Left renal cortex interstitium (tissue), 4 donors: ENCODE data around the gene DNAH17. TPM values are rescaled to one million over a fixed set of nuclear protein-coding genes. Genes with fewer than 3 reads are reported as not detected.

Experiments used
- DNase-seq, 4 donors: peaks; one replicate each; pipeline ENCODE4 v3.0.0-alpha.2; 2013; ENCODE audit warnings: low read depth in 4 of 4, low spot score in 2 of 4, missing footprints in 1 of 4
- polyA plus RNA-seq, 4 donors: library from polyadenylated mRNA; unstranded; fragments of 120-200 nt; gene quantifications; one replicate each; pipeline ENCODE4 v1.2.1, GENCODE V29; 2013; ENCODE audit not compliant: insufficient read length in 4 of 4

Gene DNAH17
- polyA plus RNA-seq, 4 donors = 1.3 to 4.3 (median 2.8) TPM

DNA sequence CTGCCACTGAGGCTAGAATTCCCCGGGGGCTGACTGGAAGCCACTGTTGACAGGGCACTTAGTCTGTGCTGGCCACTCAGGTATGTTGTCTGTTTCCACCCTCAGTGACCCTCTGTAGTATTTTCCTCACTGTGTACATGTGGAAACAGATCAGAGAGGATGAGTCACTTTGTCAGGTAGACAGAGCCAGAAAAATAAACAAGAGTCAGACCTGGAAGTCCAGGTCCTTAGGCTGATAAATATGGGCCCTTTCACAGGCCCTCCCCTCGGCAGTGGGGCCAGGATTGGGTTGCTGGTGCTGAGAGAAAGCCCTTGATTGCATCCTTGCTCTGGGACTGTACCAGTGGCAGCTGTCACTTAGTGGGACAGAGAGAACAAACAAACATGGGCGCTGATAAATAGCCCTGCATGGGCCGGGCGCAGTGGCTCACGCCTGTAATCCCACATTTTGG lies 177.5 kb downstream of the DNAH17 start:
- DNase-seq = no peak

DNA sequence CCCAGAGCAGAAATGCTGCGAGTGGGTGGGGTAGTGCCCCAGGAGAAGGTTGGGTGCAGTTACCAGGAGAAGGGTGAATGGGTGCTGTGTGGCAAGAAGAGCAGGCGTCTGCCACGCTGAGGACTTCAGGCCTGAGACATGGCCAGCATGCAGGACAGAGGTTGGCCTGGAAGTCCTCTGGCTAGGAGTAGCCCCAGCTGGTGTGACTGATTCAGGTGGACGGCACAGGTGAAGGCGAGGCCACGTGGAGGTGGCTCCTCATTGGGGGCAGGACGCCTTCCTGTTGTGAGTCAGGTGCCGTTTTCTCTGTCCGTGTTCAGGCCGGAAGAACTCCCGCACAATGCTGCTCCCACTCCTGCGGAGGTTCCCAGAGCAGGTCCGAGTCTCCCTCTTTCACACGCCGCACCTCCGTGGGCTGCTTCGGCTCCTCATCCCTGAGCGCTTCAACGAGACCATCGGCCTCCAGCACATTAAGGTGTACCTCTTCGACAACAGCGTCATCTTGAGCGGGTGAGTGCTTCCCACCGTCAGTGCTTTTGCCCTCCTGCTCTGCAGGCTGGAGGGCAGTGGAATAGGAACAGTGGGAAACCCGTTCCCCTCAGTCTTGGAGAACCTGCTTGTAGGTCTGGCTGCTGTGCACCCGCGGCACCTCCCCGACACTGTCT lies 178.0 kb downstream of the DNAH17 start:
- no peak for DNase-seq

DNA sequence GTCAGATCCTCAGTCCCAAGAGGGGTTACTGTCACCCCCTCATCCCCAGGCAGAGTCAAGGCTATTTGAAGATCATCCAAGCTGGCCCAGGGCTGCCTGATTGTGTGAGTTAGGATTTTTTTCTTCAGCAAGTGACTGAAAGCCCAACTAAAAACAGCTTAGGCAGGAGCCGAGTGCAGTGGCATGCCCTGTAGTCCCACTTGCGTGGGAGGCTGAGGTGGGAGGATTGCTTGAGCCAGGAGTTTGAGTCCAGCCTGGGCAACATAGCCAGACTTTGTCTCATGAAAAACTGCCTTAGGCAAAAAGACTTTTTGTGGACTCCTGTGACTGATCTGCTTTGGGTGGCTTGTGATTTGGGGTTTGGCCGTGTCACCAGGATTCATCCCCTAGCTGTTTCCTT lies 178.8 kb downstream of the DNAH17 start:
- DNase-seq = no peak

DNA sequence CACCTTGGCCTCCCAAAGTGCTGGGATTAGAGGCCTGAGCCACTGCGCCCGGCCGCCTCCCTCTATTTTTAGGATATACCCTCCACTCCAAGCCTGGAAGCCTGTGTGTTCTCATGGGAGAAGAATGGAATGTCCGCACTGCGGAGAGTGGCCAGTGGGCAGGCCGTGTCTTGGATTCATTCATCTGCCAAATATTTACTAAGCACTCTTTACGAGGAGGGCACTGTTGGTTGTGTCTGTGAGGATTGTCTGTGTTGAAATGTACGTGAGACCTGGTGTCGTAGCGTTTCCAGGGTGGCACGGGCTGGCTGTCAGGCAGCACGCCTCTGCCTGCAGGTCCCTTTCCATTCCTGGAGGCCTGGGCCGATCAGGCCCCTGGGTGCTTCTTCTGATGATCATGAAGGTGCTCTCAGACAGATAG lies 179.5 kb downstream of the DNAH17 start:
- no peak for DNase-seq

DNA sequence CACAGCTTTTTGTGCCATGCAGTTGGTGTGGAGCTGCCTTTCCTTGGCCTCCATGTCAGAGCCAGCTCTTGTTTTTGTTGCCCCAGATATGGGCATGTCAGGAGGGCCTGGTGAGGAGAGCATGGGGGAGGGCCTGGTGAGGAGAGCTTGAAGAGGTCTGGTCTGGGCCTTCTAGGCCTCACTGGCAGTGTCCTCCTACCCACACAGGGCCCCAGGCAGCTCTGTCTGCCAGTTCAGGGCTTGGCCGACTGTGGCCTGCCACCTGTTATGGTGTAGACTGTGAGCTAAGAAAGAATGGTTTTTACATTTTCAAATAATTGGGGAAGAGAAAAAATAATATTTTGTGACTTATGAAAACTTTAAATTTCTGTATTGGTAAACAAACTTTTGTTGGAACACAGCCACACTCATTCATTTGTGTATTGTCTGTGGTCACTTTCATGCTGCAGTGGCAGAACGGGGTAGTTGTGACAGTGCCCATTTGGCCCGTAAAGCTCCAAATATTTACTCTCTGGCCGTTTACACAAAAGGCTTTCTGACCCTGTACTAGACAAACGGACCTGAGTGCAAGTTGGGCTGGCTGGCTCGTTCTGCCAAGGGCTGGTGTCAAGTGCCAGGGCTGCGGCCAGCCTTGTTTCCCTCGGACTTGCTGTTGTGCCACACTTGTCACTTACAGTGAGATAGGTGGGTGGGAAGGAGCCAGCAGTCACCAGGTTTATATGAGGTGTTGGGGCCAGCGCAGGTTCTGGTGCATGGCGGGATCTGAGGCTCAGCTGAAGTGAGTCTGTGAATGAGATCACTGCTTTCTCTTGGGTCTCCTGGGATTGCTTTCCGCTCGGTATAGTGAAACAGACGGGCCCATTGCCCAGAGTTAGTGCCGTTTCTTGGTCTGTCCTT lies 180.5 kb downstream of the DNAH17 start:
- DNase-seq = no peak

DNA sequence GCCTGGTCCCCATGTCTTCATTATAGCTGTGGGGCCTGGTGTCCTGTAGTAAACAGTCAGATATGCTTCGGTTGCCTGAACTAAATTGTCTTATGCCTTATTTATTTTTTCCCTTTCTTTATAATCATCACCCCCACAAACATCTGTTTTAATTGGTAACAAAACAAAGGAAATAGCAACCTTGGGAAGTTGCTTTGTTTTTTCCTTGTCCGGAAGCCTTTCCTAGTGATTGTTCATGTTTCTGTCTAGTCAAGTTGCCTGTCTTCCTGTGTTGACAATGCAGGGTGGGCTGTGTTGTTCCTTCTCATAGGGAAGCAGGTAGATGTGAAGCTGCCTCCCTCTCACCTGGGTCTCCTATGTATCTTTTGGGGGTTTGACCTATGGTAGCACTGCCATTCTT lies 182.0 kb downstream of the DNAH17 start:
- no peak for DNase-seq

DNA sequence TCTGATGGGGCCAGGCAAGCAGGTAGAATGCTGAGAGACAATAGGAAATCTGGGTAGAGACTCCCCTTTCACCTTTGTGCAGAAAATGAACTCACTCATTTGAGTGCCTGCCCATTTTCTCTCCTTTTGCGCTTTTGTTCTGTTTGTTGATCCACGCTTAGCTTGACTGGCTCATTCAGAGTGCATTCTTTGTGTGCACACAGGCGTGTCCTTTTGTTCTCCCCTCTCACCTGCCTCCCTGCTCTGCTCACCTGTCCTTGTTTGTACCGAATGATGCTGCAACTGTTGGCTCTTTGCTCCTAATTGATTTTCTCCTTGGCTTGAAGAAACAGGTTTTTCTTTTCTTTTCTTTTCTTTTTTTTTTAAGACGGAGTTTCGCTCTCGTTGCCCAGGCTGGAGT lies 183.0 kb downstream of the DNAH17 start:
- no peak for DNase-seq

DNA sequence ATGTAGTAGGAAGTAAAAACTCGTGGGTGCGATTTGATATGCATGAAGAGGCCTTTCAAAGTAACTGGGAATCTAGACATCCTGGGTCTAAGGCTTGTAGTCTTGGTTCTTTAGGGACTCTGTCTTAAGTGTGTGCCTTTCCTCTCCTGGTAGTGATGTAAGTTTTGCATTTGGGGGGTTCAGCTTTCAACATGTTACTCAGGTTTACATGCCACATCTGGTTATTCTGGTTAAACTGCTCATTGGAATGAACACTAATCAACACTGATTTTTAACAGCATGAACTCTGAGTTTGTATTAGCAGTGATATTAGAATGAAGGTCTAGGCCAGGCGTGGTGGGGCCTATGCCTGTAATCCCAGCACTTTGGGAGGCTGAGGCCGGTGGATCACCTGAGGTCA lies 183.6 kb downstream of the DNAH17 start:
- no peak for DNase-seq

DNA sequence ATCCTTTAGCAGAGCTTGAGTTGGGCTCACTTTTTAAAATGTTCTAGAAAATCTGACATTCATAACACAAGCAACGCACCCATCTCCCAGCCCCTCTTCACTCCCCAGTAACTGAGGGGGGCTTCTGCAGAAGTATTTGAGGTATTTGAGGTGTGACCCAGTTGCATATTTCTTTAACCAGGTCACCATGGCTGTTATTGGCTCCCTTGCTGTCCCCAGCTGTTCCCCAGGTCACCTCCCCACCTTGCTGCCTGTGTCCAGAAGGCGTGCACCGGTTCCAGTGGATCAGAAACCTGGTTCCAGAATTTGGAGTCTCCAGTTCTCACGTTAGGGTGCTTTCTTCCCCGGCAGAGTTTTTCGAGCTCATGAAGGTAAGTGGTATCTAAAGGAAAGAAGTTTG lies 184.9 kb downstream of the DNAH17 start:
- no peak for DNase-seq

DNA sequence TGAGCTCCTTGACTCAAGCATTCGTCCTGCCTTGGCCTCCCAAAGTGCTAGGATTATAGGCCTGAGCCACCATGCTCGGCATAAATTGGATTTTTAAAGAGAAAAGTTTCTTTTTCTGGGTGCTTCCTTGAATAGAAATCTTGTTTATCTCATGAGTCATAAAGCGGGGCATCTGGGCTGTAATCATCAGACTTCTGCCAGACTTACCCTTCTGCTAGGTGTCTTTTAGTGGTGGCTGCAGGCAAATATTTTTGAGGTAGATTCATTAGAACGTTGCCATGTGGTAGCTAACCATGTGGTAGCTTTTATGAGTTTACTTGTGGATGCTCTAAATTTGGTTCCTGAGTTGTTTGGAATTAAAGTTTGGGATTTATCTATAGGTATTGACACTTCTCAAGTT lies 185.4 kb downstream of the DNAH17 start:
- no peak for DNase-seq

DNA sequence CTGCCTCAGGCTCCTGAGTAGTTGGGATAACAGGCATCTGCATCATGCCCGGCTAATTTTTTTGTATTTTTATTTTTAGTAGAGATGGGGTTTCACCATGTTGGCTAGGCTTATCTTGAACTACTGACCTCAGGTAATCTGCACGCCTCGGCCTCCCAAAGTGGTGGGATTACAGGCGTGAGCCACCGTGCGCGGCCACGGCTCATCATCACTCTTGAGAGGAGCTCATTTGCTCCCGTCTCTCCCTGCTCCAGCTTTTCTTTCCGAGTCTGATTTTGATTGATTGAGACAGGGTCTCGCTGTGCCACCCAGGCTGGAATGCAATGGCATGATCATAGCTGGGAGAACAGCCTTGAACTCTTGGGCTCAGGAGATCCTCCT lies 186.2 kb downstream of the DNAH17 start:
- DNase-seq = no peak

DNA sequence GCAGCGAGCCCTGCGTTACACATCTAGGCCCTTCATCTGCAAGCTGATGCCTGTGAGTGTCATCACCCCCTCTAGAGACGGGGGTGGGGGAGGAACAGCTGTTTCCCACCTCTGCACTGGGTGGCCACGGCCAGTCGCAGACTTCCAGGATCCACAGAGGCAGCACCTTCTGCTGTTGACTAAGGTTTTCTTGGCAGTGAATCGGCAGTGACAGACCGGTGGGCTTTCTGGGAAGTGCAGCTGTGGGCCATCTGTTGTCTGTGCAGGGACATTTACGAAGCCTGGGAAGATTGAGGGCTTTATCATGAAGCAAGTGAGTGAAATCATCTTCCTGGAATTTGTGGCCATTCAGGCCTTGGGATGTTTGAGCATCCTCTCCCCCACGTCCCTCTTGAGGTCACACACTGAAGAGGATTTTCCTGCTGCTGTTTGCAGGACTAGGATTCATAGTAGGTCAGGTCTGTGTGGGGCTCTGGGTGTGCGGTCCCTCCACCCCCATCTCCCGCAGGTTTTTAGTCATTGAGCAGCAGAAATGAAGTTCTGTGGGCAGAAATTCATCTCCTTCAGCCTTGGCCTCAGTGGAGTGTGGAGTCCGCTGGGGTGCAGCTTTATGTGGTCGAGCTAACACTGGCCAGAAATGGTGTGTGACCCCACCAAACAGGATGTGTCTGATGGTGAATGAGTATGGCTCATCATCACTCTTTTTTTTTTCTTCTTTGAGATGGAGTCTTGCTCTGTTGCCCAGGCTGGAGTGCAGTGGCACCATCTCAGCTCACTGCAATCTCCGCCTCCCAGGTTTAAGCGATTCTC lies 186.8 kb downstream of the DNAH17 start:
- no peak for DNase-seq

DNA sequence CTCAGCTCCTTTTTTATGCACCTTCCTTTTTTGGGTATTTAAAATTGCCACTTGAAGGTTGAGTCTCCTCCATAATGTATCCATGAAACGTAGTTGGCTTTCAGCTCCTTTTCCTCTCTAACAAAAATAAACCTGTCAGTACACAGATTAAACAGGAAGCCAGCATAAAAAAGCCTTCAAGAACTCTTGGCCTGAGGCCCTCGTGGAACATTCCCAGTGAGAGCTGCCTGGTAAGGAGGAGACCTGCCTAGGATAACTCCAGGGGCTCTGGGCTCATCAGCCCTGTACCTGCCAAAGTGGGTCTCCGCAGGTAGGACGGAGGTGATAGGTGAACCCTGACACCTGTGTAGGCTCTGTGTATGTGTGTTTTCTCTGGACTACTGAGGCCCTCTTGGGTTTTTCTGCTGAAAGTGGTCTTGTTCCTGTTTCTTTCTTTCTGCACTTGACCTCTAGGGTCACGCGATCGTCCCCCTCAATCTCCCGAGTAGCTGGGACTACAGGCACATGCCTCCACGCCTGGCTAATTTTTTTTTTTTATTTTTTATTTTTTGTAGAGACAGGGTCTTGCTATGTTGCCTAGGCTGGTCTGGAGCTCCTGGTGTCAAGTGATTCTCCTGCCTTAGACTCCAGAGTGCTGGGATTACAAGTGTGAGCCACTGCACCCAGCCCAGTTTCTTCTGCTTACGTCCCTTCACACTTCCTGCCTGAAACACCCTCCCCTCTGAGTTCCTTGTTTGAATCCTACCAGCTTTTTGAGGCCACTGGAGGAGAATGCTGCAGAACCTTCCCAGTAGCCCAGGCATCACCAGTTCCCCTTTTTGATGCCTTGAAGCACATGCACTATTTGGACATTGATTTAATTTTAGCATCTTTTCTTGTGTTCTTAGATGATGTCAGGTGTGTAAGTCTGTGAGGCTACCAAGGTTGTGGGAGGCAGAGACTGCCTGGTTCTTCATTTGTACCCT lies 188.9 kb downstream of the DNAH17 start:
- no peak for DNase-seq

DNA sequence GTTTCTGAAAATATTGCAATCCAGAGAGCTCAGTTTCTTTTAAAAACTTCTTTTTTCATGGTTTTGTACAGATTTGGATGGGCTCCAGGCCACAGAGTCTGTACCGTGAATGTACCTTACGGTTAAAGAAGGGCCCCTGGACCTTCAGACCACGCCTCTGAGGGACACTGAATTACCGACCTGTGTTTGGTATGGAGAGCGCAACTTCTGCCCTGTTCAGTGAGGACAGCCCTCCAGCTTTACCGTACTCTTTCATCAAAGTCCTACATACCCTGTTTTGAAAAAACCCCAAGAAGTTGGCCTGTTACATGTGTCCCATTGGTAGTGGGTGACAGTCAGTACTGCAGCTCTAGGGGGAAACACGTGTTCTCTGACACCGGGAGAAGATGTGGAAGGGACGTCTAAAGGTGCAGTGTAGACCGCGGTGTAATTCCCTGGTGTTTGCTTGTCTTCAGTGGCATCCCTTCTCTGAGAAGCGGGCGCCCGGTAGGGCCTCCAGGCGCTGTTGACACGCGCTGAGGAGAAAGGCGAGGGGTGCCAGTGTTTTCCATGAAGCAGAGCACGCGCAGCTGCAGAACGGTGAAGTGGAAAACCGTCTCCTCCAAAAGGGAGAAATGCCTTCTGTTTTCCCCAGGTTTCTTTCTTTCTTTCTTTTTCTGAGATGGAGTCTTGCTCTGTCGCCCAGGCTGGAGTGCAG lies 192.6 kb downstream of the DNAH17 start:
- no peak for DNase-seq

DNA sequence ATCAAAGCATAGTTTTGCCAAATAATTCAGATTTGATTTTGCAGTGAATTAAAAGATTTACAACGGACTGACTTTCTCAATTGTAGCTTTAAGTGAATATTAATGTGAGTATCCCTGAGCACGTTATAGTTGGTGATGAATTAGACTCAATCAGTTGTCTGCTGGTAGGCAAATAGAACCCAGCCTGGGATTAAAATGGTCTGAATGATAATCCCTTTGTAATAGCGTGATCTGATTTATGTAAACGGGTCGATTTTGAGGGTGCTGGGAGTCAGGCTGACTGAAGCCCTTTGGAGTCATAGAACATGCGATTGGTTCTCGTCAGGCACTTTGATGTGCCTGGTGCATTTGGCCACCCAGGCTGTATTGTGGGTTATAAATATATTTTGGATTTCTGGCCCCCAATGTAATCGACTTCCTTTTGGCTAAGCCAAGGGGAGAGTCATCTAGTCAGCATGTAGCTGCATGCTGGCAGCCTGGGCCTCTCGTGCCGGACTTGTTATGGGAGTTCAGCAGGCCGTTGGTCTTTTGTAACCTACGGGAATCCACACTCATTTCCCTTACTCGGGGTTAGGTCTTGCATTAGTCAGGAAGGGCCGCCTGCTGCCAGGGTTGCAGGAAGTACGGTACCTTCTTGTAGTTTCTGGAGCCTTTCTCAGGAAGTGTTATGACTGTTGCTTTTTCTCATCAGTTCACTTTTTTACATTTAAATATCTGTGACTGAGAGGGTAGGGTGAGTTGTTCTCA lies 193.3 kb downstream of the DNAH17 start:
- DNase-seq = no peak

DNA sequence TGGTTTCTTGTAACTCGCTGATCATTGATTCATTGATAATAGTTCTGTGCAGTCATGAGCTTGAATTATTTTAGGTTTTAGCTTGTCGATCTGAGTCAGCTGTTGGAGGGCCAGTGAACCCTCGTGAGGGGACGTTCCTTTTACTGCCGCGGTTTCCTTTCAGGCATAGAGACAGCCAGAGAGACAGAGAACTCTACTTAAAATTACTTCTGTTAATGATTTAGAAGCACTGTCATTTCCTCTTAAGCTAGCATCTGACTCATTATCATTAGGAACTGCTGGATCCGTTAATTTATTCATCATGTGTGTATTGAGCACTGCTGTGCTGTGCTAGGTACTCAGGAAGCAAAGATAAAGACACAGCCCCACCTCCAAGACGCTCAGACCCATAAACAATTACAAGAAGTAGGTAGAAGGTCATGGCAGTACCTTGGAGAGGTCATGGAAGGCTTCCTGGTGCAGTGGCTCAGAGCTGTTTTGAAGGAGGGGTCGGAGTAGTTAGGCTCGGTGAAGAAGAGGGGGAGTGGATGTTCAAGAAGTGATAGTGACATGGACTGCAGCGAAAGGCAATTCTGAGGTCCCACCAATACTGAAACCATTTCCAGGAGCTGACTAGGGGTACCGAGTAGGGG lies 195.5 kb downstream of the DNAH17 start:
- DNase-seq = no peak

DNA sequence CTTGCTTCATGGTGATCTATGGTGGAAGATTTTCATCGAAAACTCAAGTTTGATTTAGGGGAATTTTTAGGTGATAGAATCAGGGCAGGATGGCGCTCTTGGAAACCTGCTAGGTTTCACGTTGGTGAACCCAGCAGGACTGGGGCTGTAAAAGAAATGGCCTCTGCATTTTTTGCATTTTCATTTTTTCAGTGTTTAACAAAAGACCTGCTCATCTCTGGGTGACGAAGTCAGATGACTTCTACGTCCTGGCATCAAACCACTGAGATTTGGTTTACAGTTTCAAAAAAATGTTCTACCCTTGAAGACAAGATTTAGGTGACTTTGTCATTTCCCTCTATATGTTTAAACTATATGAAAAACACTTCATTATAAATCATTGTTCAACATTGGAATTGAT lies 196.8 kb downstream of the DNAH17 start:
- no peak for DNase-seq

DNA sequence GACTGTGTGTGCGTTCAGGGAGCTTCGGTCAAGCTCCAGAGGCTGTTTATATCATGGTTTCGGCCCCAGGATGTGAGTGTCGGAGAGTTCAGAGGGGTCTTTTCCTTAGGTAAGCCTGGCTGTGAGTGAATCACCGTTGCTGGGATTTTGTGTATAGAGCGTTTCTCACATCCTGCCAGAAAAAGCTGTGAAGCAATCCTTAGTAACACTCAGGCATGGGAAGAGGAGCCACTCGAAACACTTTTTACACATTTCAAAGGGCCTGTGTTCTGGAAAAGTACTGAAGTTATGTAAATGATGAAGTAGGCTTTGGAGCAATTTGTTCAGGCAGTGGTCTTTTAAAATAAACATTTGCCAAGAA lies 198.1 kb downstream of the DNAH17 start:
- DNase-seq = no peak
